ENCODE results near the gene SERPINA5. TPM values are rescaled to one million over a fixed set of nuclear protein-coding genes. Genes with fewer than 3 reads are reported as not detected.

The SERPINA5 gene, protein sequence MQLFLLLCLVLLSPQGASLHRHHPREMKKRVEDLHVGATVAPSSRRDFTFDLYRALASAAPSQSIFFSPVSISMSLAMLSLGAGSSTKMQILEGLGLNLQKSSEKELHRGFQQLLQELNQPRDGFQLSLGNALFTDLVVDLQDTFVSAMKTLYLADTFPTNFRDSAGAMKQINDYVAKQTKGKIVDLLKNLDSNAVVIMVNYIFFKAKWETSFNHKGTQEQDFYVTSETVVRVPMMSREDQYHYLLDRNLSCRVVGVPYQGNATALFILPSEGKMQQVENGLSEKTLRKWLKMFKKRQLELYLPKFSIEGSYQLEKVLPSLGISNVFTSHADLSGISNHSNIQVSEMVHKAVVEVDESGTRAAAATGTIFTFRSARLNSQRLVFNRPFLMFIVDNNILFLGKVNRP
- polyA plus RNA-seq (ENCODE audit: insufficient read length), result not detected

GRCh38 chr14:94581127-94581999 is at the start of gene SERPINA5:
Gene SERPINA5 (plus strand): TSS chr14:94581426. CDS start chr14:94587363, 5,937 bp downstream.
- no peak for DNase-seq (ENCODE audit: low read depth)

DNA sequence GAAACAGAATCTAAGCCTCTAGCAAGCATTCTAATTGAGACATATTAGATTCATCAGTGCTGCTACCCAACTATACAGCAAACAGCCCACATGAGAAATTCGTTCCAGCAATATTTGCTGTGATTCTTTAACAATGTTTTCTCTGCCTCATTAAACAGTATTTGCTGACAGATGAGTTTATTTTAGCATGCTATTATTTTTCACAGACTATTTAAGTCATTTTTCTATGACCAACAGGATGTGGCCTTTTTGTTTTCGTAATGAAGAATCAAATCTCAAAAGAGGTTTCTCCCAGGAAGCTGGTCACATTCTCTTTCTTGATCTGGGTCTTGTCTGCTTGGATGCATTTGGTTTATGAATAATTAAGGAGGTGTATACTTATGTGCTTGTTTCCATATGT is 48.8 kb upstream of the SERPINA5 start:
- DNase-seq (ENCODE audit: low read depth), result no peak

DNA sequence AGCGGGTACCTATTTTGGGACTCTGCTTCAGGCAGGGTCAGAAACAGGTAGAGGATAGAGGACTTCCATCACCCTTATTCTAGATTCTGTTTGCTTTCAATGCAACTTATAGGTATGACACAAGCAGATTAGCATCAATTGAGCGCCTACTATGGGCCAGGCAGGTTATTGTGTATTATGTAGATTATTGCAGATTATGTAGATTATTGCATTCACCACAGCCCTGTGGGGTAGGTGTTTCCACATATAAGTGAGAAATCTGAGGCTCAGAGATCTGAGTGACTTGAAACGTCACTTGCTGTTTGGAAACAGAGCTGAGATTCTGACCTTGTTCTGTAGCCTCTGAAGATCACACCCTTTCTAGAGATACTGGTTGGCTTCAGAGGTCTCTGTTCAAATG is 45.7 kb upstream of the SERPINA5 start:
- no peak for DNase-seq (ENCODE audit: low read depth)

- DNase-seq (ENCODE audit: low read depth), result no peak
These were observed 44.4 kb upstream of the SERPINA5 start for GRCh38 chr14:94536836-94537235.

- no peak for DNase-seq (ENCODE audit: low read depth)
These were observed 43.0 kb upstream of the SERPINA5 start for GRCh38 chr14:94538070-94538740.

GRCh38 chr14:94539181-94539580 is 42.0 kb upstream of the SERPINA5 start:
- no peak for DNase-seq (ENCODE audit: low read depth)

- no peak for DNase-seq (ENCODE audit: low read depth)
These were observed 41.0 kb upstream of the SERPINA5 start for GRCh38 chr14:94540031-94540794.

DNA sequence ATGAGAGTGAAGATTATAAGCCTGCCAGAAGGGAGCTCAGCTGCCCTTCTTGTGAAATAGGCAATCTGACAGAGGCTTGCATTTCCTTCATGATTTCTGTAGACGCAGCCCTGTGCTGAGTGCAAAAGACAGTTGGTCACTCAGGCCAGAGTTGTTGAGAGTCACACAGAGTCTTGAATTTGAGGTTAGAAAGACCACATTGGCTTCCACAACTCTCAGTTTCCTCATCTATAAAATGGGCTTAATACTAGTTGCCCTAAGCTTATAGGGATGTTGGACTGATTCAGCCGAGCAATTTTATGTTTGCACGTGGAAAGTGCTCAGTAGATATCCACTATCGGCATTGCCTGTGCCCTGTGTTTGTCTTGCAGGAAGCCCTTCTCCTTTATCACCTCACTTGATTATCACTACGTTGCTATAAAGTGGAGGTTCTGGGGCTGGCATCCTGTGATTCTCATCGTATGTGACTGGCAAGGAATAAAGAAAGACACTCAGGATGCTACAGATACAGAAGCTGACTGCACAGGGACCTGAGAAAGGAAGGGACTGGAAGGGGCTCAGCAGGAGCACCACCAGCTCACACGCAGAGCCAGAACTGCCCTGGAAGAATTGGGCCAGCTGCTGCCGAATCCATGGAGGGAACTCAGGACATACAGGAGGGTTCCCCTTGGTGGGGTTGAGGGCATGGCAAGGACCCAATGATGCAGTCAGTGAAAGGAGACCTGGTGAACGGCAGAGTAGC is 39.8 kb upstream of the SERPINA5 start:
- DNase-seq (ENCODE audit: low read depth), result no peak

GRCh38 chr14:94542111-94542810 is 39.0 kb upstream of the SERPINA5 start:
- no peak for DNase-seq (ENCODE audit: low read depth)

- DNase-seq (ENCODE audit: low read depth), result no peak
These were observed 38.3 kb upstream of the SERPINA5 start for GRCh38 chr14:94542811-94543440.

- DNase-seq (ENCODE audit: low read depth), result no peak
These were observed 37.6 kb upstream of the SERPINA5 start for GRCh38 chr14:94543449-94544124.

GRCh38 chr14:94544726-94545125 is 36.5 kb upstream of the SERPINA5 start:
- DNase-seq (ENCODE audit: low read depth), result no peak

DNA sequence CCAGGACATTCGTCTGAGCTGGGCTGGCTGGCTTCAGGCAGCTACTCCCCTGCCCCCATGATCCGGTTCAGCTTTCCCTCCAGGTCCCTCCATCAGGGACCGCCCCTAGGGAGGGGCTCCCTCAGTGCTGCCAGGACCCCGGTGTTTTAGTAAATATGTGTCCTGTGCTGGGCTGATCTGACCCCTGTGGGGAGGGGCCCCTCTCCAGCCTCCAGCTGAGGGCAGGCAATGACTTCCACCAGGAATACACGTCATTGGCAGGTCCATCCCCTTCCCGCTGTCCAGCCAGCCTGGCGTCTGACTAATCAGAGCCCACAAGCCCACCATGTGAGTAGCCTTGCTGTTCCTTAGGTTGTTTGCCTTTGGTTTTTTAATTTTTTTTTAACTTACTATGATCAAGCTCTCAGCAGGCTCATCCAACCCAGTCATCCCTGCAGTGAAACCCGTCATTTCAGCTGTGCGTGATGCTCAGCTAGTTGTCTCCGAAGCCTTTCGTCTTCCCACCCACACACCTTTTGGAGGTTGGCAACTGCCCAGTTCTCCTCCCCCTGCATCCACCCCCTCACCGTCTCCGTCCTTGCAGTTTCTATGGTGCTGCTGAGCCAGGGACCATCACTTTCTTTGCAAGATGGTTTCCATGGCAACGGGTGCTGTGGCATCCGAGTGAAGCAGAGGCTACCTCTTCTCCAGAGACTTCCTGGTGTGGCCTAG is 35.9 kb upstream of the SERPINA5 start:
- no peak for DNase-seq (ENCODE audit: low read depth)

DNA sequence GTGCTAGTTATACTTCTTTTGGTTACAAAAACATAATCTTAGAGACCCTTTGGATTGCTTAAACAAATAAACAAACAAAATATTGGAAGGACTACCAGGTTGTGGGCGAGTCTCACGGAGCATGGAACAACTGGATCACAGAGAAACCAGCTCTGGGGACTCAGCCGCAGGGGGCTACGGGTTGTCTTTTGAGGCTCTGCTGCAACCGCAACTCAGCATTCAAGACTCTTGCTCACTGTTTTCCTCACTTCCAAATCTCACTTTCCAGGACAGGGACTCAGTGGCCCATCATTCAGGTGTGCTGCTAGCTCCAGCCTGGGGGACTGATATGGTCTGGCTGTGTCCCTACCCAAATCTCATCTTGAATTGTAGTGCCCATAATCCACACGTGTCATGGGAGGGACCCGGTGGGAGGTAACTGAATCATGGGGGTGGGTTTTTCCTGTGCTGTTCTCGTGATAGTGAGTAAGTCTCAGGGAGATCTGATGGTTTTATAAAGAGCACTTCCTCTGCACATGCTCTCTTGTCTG is 34.0 kb upstream of the SERPINA5 start:
- no peak for DNase-seq (ENCODE audit: low read depth)

- DNase-seq (ENCODE audit: low read depth), result no peak
These were observed 33.5 kb upstream of the SERPINA5 start for GRCh38 chr14:94547726-94548125.

DNA sequence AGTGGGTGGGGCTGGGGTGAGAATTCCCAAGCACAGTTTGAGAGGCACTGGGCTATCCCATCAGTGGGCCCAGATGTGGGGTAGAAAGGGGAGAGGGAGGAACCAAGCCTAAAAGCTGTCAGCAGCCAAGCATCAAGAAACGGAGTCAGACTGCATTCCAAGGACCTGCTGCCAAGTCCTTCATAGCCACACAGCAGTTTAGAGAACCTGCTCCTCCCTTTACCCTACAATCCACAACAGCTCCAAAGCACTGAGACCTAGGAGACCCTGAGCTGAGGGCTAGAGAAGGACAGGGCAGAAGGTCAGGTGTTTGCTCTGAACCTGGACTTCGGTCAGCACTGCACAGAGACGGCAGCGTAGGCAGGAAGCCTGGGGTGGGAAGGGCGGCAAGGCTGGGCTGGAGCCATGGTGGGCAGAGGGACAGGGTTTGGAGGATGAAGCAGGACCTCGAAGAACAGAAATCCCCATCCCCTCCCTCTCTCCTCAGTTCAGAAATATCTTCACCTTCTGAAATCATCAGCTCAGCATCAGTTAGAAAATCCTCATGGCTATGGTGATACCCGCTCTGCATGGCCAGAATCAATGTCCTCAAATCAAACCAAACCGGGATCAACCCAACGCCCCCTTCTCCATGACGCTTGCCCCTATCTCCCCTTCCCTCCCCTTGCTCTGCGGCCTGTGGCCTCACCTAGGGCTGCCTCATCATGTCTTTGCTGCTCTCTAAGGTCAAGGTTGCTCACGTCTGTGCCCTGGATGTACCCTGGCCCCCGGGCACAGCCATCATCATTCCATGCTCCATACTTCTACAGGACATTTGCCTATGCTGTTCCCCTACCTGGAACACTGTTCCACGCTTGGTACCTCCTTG is 32.9 kb upstream of the SERPINA5 start:
- DNase-seq (ENCODE audit: low read depth), result no peak

Data from forelimb muscle (tissue), 1 donor.